SKM-1 treated with dmso at 0.1 percent for 144 hours (cell line): ENCODE results near the gene ADGRG7.
A peak's percentile ranks its signal among the peaks of the same experiment; 100 is the strongest.

Source experiments
- DNase-seq: peaks from one replicate; lab custom pipeline; 2025; ENCODE audit not compliant: unreplicated experiment; lab: John Stamatoyannopoulos, UW

The ADGRG7 gene

DNA sequence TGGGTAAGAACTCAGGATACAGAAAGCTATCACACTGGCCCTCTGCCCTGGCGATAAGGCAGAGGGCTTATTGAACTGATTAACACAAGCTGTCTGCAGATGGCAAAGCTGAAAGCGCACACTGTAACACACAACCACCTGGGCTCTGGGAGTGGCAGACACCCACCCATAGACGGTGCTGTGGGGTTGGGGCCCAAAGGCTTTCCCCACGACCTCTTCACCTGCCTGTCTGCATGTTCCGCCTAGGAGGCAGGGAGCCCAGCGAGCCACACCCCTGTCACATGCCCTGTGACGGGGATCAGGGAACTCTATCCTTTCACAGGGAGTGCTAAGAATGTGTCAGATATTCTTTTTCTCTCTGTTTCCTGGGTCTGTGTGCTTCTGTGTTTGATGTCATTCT is 87.8 kb downstream of the ADGRG7 start:
- no peak for DNase-seq

- DNase-seq = no peak
Observed at GRCh38 chr3:100697723-100698285, 88.4 kb downstream of the ADGRG7 start.

DNA sequence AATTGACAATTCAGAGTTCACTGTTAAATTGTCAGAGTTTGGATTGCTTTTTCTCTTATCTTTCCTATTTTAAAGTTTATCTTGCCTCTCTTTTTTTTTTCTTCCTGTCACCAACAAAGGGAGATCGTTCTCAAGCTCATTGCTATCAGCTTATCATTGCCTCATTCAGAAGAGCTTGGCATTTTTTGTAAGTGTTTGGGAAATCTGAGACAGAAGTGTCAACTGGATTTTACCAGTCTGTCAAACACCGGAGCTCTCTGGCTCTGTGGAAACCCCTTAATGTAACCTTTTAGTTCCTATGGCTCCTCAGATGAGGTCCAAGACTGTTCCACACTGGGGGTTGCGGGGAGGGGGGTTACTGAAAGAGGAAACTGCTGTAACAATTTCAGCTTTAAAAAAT is 89.3 kb downstream of the ADGRG7 start:
- DNase-seq = no peak

DNA sequence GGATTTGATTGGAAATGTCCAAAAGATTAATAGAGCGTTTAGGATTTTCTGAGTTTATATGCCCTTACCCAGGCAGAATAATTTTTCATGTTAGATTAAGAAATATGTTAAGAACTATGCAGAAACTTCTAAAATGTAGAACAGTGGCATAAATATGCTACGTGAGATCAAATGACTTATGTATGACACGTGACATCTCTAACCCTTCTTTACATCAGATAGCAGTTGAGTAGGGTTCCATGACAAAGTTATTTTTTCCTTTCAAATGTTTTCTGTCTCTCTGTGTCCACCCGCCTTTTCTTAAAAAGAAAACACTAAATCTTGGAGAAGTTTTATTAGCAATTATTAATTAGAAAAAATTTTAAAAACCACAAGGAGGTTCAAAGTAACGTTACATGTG is 91.3 kb downstream of the ADGRG7 start:
- DNase-seq = no peak

DNA sequence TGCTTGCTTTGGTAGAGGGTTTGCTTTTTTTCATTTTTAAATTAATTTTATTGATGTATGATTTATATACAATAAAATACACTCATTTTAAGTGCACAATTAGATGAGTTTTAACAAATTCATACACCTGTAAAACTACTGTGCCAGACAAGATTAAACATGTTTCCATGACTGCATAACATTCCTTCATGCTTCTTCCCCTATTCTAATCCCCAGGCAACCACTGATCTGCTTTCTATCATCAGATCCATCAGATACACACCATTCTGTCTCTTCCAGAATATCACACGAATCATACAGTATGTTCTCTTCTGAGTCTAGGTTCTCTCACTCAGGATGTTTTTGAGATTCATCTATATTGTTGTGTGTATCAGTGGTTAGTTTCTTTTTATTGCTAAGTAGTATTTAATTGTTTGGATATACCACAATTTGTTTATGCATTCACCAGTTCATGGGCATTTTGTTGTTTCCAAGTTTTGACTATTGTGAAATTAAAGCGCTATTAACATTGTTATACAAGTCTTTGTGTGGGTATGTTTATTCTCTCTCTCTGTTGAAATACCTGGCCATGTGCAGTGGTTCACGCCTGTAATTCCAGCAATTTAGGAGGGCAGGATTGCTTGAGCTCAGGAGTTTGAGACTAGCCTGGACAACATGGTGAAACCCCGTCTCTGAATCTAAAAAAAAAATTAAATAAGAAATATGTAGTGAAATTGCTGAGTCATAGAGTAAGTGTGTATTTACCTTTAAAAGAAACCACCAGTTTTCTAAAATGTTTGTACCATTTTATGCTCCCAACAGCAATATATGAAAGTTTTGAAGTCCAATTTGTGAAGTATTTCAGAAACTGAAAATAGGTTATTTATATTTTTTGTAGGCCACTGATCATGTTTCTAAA is 92.9 kb downstream of the ADGRG7 start:
- no peak for DNase-seq

DNA sequence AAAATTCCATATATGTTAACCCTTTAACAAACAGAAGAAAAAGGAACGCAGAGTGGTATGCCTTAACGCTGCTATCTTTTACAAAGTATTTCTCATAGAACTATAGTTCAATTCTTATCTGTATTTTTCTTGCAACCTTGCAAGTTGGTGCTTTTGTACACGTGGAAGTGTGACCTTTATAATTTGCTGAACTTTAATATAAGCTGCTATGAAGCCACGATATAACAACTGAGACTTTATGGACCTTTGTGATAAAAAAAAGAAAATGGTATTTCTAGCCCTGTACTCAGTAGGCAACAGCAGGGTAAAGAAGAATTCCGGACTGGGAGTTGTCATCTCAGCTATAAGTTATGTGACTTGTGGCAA is 93.6 kb downstream of the ADGRG7 start:
- DNase-seq = no peak

GRCh38 chr3:100703865-100704264 is 94.5 kb downstream of the ADGRG7 start:
- DNase-seq = no peak

GRCh38 chr3:100706365-100706764 is 97.0 kb downstream of the ADGRG7 start:
- DNase-seq = no peak

DNA sequence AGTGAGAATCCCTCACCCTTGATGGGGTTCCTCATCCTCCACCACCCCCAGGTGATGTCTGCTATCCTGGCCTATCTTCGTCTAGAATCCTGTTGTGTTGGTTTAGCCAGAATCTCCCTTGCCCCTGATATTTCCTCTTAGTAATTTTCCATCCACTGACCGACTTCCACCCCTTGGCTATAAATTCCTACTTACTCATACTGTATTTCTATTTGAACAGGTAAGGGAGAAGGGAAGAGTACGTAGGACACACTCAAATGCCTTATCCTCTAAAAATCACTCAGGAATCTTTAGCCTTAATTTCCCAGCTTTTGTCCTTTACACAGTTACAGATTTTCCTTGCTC is 99.2 kb downstream of the ADGRG7 start:
- no peak for DNase-seq

DNA sequence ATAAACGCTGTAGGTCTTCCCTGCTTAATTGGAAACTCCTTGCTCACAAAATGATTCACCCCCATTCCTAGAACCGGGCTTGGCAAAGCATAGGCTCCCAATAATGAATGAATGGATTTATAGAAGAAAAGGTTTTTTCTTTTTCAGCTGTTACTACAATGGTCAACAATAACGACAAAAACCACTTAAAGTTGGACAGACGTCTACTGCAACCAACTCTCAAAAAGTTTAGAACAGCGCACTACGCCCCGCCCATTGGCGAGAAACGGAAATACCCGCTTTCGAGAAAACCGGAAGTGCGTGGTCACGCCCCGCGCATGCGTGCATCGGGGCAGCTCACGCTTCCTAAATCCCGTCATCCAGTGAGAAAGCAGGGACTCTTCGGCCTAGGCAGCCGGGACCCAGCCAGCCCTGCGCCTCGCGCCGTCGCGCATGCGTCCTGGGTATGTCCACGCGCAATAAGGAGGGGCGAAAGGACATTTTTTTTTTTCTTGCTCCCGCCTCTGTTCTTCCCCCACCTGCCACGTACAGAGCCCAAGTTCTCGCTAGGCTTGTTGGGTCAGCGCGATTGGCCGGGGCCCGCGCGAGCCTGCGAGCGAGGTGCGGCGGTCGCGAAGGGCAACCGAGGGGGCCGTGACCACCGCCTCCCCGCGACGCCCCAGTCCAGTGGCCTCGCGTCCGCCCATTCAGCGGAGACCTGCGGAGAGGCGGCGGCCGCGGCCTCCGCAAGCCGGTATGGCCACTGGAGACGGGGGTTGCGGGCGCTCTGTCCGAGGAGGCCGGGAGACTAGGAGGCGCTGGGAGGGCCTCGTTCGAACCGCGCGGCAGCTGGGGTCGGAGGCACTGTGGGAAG is 99.8 kb downstream of the ADGRG7 start, which contains the start of gene TFG:
TFG (plus strand) TSS at position 506 of the 853 bp plus-strand sequence. CDS start 4,192 bp downstream, outside the sequence.
- DNase-seq = peak; percentile 95

GRCh38 chr3:100709842-100710260 is 100.5 kb downstream of the ADGRG7 start:
- no peak for DNase-seq

- peak; percentile 74 for DNase-seq
Observed at GRCh38 chr3:100710261-100710968, 101.0 kb downstream of the ADGRG7 start.

DNA sequence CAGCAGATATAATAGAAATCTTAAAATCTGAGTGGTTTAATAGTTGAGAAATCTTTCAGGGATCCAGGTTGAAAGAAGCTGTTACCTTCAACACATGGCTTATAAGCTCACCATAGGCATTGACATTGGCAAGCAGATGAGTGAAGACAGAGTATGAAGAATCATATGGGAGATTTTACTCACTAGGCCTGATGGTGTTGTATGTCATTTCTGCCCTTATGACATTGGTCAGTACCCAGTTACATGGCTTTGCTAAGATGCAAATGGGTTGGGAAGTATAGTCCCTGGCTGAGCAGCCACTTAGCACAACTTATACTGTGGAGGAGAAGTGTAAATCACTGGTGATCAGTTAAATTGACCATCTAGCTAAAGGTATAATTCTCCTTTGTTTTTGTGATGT is 105.8 kb downstream of the ADGRG7 start:
- DNase-seq = no peak

DNA sequence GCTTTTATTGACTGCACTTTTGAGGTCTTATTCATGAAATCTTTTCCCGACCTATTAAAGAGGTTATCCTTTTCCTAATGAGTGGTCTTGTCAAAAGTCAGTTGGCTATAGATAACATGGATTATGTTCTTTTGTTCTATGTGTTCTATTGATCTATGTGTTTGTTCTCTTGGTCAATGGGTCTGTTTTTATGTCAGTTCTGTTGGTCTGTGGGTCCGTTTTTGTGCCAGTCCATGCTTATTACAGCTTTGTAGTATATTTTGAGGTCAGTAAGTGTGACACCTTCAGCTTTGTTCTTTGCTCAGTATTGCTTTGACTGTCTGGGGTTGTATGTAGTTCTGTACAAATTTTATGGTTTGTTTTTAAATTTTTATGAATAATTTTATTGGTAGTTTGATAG is 107.7 kb downstream of the ADGRG7 start:
- no peak for DNase-seq

GRCh38 chr3:100717637-100718487 is 108.5 kb downstream of the ADGRG7 start:
- no peak for DNase-seq

DNA sequence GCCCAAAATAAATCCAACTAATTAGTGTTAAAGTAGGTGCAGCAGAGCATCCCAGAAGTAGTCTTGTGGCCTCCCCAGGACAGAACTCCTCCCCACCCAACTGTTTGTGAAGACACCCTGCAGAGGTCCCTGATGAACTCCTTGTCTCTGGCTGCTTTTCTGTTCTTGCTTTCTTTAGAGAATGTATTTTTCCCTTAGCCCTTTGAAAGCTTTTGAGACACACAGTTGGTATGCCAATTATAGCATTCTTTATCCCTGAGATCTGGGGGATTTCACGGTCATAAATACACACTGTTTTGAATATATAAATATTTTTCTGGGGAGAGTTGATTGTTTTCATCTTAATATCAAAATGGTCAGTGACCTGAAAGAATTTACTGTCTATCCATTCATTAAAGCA is 109.7 kb downstream of the ADGRG7 start:
- no peak for DNase-seq

DNA sequence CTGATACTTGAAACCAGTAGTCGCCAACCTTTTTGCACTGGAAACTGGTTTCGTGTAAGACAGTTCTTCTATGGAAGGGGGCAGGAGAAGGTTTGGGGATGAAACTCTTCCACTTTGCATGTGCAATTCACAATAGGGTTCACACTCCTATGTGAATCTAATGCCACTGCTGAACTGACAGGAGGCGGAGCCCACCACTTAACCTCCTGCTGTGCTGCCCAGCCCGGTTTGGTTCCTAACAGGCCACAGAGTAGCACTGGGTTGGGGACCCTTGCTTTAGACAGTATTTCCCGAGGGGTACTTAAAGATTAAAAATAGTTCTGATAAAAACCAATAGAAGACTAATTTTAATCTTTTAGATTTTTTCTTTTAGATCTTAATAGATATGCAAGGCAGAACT is 111.0 kb downstream of the ADGRG7 start:
- no peak for DNase-seq

DNA sequence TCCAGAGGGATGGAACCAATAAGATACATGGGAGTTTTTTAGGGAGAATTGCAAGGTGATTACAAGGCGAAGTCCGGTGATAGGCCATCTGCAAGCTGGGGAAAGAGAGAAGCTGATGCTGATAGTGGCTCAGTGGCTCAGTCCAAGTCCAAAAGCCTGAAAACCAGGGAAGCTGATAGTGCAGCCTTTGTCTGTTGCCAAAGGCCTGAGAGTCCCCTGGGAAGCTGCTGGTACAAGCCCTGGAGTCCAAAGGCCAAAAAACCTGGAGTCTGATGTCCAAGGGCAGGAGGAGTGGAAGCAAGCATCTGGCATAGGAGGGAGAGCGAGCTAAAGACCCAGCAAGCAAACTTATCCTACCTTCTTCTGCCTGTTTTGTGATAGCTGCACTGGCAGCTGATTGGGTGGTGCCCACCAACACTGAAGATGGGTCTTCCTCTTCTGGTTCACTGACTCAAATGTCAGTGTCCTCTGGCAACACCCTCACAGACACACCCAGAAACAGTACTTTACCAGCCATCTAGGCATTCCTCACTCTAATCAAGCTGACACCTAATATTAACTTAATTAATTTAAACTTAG is 116.6 kb downstream of the ADGRG7 start:
- no peak for DNase-seq

DNA sequence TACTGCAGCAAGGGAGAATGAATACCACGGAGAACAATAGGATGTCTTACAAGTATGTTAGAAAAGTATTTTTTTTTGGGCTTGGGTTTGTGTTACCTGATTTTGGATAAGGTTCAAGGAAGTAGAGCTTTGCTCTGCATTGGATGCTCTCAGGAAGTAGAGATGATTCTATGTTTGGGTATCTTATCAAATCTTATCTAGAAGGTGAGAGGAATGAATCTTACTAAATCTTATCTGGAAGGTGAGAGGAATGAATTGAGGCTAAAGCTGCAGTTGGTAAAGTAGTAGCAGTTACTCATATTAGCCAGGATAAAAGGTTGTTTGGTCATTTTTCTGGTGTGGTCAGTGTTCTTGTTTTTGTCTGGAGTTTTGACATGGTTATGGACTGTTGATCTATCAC is 117.3 kb downstream of the ADGRG7 start:
- DNase-seq = no peak

DNA sequence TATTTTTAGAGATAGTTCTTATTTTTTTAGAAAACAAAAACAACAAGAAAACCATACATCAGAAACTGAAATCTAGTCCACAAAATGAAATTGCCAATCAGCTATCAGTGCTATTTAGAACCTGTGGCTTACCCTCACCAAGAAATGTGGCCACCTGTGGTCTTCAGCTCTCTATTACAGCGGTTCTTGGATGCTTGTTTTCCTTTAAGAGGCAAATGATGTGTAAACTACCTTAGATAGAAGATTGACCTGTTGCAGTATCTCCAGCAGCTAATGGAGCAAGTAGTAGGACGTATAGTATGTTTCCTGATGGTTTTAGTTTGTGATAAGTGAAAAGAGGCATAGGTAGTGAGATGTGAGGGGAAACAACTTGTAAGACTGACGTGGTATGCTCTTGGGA is 121.1 kb downstream of the ADGRG7 start:
- no peak for DNase-seq
